ENCODE data around the gene LGI2. TPM values are rescaled to one million over a fixed set of nuclear protein-coding genes. Genes with fewer than 3 reads are reported as not detected.

LGI2 gene
- total RNA-seq, 1 donor from 2014 or later, result 1.6 TPM

GRCh38 chr4:25051534-25051933 lies 20.8 kb upstream of the LGI2 start:
- Histone ChIP-seq H3K27me3 (ENCODE audit: control insufficient read depth in 3 of 3, insufficient read depth in 3 of 3, low read length in 3 of 3) (no peaks in the 10 kb centered on the region), H3K4me3 (ENCODE audit: low read length in 3 of 3) (no peak overlapping the region), H3K27ac (ENCODE audit: low read depth, low read length) (no peak overlapping the region), H3K4me1 (ENCODE audit: control insufficient read depth in 3 of 3, insufficient read depth in 3 of 3, low read length in 3 of 3) (no peaks in the 10 kb centered on the region), H3K9me3 (ENCODE audit: control insufficient read depth in 3 of 3, low read length in 3 of 3) (no peaks in the 10 kb centered on the region), H3K36me3 (ENCODE audit: control insufficient read depth in 3 of 3, insufficient read depth in 3 of 3, low read length in 3 of 3) (no peaks in the 10 kb centered on the region), H3K9ac (ENCODE audit: low read depth in 1 of 3, low read length in 3 of 3) (no peak overlapping the region)

DNA sequence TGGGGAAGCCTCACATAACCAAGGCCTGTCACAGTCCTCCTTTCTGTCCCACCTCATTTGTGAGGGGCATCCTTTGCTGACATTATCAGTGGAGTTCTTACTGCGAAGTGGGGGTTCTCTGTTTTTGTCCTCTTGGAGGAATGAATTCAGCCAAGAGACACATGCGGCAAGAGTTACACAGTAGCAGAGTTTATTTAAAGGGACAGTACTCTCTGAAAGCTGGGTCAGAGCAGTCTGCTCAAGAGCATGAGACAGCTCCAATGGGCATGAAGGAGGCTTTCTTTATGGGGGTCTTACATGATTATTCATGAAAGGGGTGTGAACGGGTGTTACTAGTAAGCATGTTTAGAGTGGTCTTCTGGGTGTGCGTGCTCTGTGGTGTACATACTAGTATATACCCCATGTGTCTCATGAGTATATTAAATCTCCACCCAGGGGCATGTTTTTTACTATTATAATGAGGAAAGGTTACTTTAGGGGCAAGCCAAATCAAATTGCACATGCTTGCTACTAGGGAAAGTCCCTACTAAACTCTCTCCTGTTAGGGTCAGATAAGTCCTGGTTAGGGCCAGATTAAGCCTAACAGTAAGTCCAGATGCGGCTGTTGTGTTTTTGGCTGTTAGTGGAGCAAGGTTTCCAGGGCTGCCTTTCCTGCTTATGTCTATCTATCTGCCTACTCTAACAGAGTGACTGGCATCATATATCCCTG lies 19.8 kb upstream of the LGI2 start:
- no peaks in the 10 kb centered on the region for H3K9me3 ChIP-seq (ENCODE audit: control insufficient read depth in 3 of 3, low read length in 3 of 3)
- no peaks in the 10 kb centered on the region for H3K4me1 ChIP-seq (ENCODE audit: control insufficient read depth in 3 of 3, insufficient read depth in 3 of 3, low read length in 3 of 3)
- no peak overlapping the region for H3K27ac ChIP-seq (ENCODE audit: low read depth, low read length)
- H3K27me3 ChIP-seq (ENCODE audit: control insufficient read depth in 3 of 3, insufficient read depth in 3 of 3, low read length in 3 of 3), result no peaks in the 10 kb centered on the region
- no peak overlapping the region for H3K9ac ChIP-seq (ENCODE audit: low read depth in 1 of 3, low read length in 3 of 3)
- H3K4me3 ChIP-seq (ENCODE audit: low read length in 3 of 3), result no peak overlapping the region
- H3K36me3 ChIP-seq (ENCODE audit: control insufficient read depth in 3 of 3, insufficient read depth in 3 of 3, low read length in 3 of 3), result no peaks in the 10 kb centered on the region

DNA sequence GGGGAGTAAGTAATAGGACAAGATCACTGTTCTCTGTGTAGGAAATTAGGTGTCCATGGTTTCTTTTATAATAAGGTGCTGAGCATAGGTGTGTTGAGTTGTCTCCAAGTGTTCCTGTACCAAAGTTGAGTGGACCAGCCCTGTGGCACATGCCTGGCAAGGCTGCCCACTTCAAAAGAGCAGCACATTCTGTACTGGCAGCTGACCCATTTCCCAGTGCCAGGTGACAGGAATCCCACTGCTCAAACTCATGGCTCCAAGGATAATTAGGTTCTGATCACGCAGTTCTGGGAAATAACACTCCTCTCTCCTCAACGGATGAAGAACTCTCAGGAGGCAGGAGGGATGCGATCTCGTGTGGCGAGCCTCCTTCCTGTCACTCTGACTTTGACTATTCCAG lies 12.8 kb upstream of the LGI2 start:
- H3K27me3 ChIP-seq (ENCODE audit: control insufficient read depth in 3 of 3, insufficient read depth in 3 of 3, low read length in 3 of 3), result peaks cover 2 to 5% (median 3%) of the 10 kb centered on the region in 3 donors
- H3K9me3 ChIP-seq (ENCODE audit: control insufficient read depth in 3 of 3, low read length in 3 of 3), result no peaks in the 10 kb centered on the region
- no peaks in the 10 kb centered on the region for H3K4me1 ChIP-seq (ENCODE audit: control insufficient read depth in 3 of 3, insufficient read depth in 3 of 3, low read length in 3 of 3)
- no peak overlapping the region for H3K4me3 ChIP-seq (ENCODE audit: low read length in 3 of 3)
- H3K9ac ChIP-seq (ENCODE audit: low read depth in 1 of 3, low read length in 3 of 3), result no peak overlapping the region
- no peaks in the 10 kb centered on the region for H3K36me3 ChIP-seq (ENCODE audit: control insufficient read depth in 3 of 3, insufficient read depth in 3 of 3, low read length in 3 of 3)
- H3K27ac ChIP-seq (ENCODE audit: low read depth, low read length), result no peak overlapping the region

- H3K36me3 ChIP-seq (ENCODE audit: control insufficient read depth in 3 of 3, insufficient read depth in 3 of 3, low read length in 3 of 3), result no peaks in the 10 kb centered on the region
- peaks cover 5 to 12% (median 5%) of the 10 kb centered on the region in 3 donors for H3K4me1 ChIP-seq (ENCODE audit: control insufficient read depth in 3 of 3, insufficient read depth in 3 of 3, low read length in 3 of 3)
- H3K9ac ChIP-seq (ENCODE audit: low read depth in 1 of 3, low read length in 3 of 3), result no peak overlapping the region
- H3K4me3 ChIP-seq (ENCODE audit: low read length in 3 of 3), result no peak overlapping the region
- H3K9me3 ChIP-seq (ENCODE audit: control insufficient read depth in 3 of 3, low read length in 3 of 3), result no peaks in the 10 kb centered on the region
- no peak overlapping the region for H3K27ac ChIP-seq (ENCODE audit: low read depth, low read length)
- H3K27me3 ChIP-seq (ENCODE audit: control insufficient read depth in 3 of 3, insufficient read depth in 3 of 3, low read length in 3 of 3), result peaks cover 13 to 35% (median 27%) of the 10 kb centered on the region in 3 donors
These were observed 2.8 kb upstream of the LGI2 start for GRCh38 chr4:25033526-25033925.

GRCh38 chr4:25032126-25032525 lies 1.4 kb upstream of the LGI2 start:
- no peak overlapping the region for H3K4me3 ChIP-seq (ENCODE audit: low read length in 3 of 3)
- no peaks in the 10 kb centered on the region for H3K9me3 ChIP-seq (ENCODE audit: control insufficient read depth in 3 of 3, low read length in 3 of 3)
- H3K27me3 ChIP-seq (ENCODE audit: control insufficient read depth in 3 of 3, insufficient read depth in 3 of 3, low read length in 3 of 3), result peaks cover 14 to 39% (median 31%) of the 10 kb centered on the region in 3 donors
- no peaks in the 10 kb centered on the region for H3K36me3 ChIP-seq (ENCODE audit: control insufficient read depth in 3 of 3, insufficient read depth in 3 of 3, low read length in 3 of 3)
- no peak overlapping the region for H3K9ac ChIP-seq (ENCODE audit: low read depth in 1 of 3, low read length in 3 of 3)
- H3K27ac ChIP-seq (ENCODE audit: low read depth, low read length), result no peak overlapping the region
- H3K4me1 ChIP-seq (ENCODE audit: control insufficient read depth in 3 of 3, insufficient read depth in 3 of 3, low read length in 3 of 3), result peaks cover 5 to 12% (median 5%) of the 10 kb centered on the region in 3 donors

GRCh38 chr4:25031077-25031621 lies 403 bp upstream of the LGI2 start:
- H3K27ac ChIP-seq (ENCODE audit: low read depth, low read length), result no peak overlapping the region
- no peak overlapping the region for H3K9ac ChIP-seq (ENCODE audit: low read depth in 1 of 3, low read length in 3 of 3)
- H3K4me3 ChIP-seq (ENCODE audit: low read length in 3 of 3), result peak overlapping the region; percentile 49 to 56 (median 54)
- no peaks in the 10 kb centered on the region for H3K36me3 ChIP-seq (ENCODE audit: control insufficient read depth in 3 of 3, insufficient read depth in 3 of 3, low read length in 3 of 3)
- no peaks in the 10 kb centered on the region for H3K9me3 ChIP-seq (ENCODE audit: control insufficient read depth in 3 of 3, low read length in 3 of 3)
- peaks cover 17 to 39% (median 31%) of the 10 kb centered on the region in 3 donors for H3K27me3 ChIP-seq (ENCODE audit: control insufficient read depth in 3 of 3, insufficient read depth in 3 of 3, low read length in 3 of 3)
- peaks cover 5 to 12% (median 5%) of the 10 kb centered on the region in 3 donors for H3K4me1 ChIP-seq (ENCODE audit: control insufficient read depth in 3 of 3, insufficient read depth in 3 of 3, low read length in 3 of 3)

DNA sequence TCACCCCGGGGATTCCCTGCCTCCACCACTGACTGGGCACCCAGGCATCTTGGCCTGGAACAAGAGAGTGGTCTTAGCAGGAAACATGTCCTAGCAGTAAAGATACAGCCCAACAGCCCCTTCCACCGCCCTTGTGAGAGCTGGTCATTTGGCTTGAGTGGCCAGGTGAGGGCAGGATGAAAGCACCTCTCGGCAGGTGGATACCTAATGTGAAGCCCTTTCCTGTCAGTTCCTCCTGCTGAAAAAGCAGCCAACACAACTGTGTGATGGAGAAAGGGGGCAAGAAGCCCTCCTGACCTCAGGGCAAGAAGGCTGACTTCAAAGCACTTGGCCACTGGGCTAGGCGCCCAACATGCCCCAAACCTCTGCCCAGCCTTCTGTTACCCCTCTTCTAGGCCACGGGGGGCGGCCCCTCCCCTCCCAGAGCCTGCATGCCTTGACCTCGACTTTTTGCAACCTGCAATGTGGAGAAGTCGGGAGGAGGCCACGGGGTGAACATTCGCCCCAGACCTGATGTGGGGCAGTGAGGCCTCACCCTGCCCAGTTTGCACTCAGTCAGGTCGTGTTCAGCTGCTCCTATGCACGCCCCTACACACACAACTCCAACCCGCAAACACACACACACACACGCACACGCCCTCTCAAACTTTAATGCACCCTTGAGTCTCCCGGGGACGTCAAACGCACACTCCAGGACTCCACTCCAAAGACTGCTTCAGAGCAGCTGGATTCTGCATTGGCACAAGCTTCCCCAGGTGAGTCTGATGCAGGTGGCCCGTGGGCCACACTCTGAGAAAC lies 1.1 kb downstream of the LGI2 start:
- Histone ChIP-seq H3K4me3 (ENCODE audit: low read length in 3 of 3) (peak overlapping the region; percentile 28 to 45 (median 30)), H3K9me3 (ENCODE audit: control insufficient read depth in 3 of 3, low read length in 3 of 3) (no peaks in the 10 kb centered on the region), H3K27me3 (ENCODE audit: control insufficient read depth in 3 of 3, insufficient read depth in 3 of 3, low read length in 3 of 3) (peaks cover 17 to 39% (median 31%) of the 10 kb centered on the region in 3 donors), H3K27ac (ENCODE audit: low read depth, low read length) (no peak overlapping the region), H3K9ac (ENCODE audit: low read depth in 1 of 3, low read length in 3 of 3) (no peak overlapping the region), H3K4me1 (ENCODE audit: control insufficient read depth in 3 of 3, insufficient read depth in 3 of 3, low read length in 3 of 3) (peaks cover 5 to 12% (median 5%) of the 10 kb centered on the region in 3 donors), H3K36me3 (ENCODE audit: control insufficient read depth in 3 of 3, insufficient read depth in 3 of 3, low read length in 3 of 3) (no peaks in the 10 kb centered on the region)

DNA sequence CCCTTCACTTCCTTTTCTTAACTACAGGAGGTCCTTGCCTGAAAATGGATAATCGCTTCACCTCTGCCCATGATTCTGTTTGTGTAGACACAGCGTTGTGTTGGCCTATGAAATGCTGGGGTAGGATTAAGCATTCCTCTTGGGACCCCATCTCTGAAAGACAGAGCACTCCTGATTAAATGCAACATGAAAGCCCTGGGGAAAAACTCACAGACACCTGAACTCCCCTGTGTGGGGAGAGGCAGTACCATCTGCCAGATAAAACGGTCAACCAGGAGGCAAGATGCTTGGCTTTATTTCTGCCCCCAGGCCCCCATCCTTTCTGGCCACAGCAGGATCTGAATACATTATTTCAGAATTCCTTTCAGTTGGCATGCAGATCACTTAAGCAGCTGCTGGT lies 1.9 kb downstream of the LGI2 start:
- Histone ChIP-seq H3K4me3 (ENCODE audit: low read length in 3 of 3) (no peak overlapping the region), H3K4me1 (ENCODE audit: control insufficient read depth in 3 of 3, insufficient read depth in 3 of 3, low read length in 3 of 3) (peaks cover 5 to 12% (median 5%) of the 10 kb centered on the region in 3 donors), H3K9ac (ENCODE audit: low read depth in 1 of 3, low read length in 3 of 3) (no peak overlapping the region), H3K9me3 (ENCODE audit: control insufficient read depth in 3 of 3, low read length in 3 of 3) (no peaks in the 10 kb centered on the region), H3K27me3 (ENCODE audit: control insufficient read depth in 3 of 3, insufficient read depth in 3 of 3, low read length in 3 of 3) (peaks cover 17 to 39% (median 31%) of the 10 kb centered on the region in 3 donors), H3K36me3 (ENCODE audit: control insufficient read depth in 3 of 3, insufficient read depth in 3 of 3, low read length in 3 of 3) (no peaks in the 10 kb centered on the region), H3K27ac (ENCODE audit: low read depth, low read length) (no peak overlapping the region)

DNA sequence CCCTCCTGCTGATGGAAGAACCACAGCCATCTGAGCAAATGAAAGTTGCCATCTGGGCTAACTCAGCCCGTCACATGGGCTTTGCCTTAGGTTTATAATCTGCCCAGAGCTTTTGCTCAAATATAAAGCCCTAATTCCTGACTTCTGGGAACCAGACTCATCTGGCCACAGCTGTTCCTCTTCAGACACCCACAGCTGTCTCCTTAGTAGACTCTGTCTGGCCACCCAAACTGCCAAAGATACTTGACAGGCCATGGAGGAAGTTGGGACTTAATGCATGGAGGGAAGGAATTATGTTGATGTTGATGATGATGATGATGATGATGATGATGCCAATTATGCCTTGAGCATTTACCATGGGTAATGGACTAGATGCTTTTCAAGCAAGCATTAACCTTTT lies 8.0 kb downstream of the LGI2 start:
- Histone ChIP-seq H3K9ac (ENCODE audit: low read depth in 1 of 3, low read length in 3 of 3) (no peak overlapping the region), H3K9me3 (ENCODE audit: control insufficient read depth in 3 of 3, low read length in 3 of 3) (no peaks in the 10 kb centered on the region)

DNA sequence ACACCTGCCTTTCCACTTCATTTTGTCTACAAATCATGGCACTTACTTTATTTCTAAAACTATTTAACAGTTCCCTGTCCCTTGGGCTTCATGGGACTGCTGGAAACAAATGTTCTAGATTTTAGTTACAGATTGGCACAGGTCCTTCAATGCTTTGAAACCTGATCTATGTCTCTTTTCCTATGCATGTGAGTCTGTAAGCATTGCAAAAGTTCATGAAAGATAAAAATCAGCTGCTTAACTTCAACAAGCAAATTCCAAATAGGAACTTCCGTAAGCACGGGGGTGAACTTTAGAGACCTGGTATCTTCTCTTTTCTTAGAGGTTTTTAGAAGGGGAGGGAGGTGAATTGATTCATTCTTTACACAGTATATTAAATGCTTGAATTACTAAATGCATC lies 9.5 kb downstream of the LGI2 start:
- Histone ChIP-seq H3K4me3 (ENCODE audit: low read length in 3 of 3) (no peak overlapping the region), H3K9ac (ENCODE audit: low read depth in 1 of 3, low read length in 3 of 3) (no peak overlapping the region), H3K27me3 (ENCODE audit: control insufficient read depth in 3 of 3, insufficient read depth in 3 of 3, low read length in 3 of 3) (peaks cover 0 to 6% (median 0%) of the 10 kb centered on the region in 3 donors), H3K36me3 (ENCODE audit: control insufficient read depth in 3 of 3, insufficient read depth in 3 of 3, low read length in 3 of 3) (no peaks in the 10 kb centered on the region), H3K4me1 (ENCODE audit: control insufficient read depth in 3 of 3, insufficient read depth in 3 of 3, low read length in 3 of 3) (no peaks in the 10 kb centered on the region), H3K27ac (ENCODE audit: low read depth, low read length) (no peak overlapping the region), H3K9me3 (ENCODE audit: control insufficient read depth in 3 of 3, low read length in 3 of 3) (no peaks in the 10 kb centered on the region)

More for the DNA sequence above, 8.0 kb downstream of the LGI2 start:
- H3K4me1 ChIP-seq (ENCODE audit: control insufficient read depth in 3 of 3, insufficient read depth in 3 of 3, low read length in 3 of 3), result no peaks in the 10 kb centered on the region
- no peak overlapping the region for H3K4me3 ChIP-seq (ENCODE audit: low read length in 3 of 3)
- H3K27ac ChIP-seq (ENCODE audit: low read depth, low read length), result no peak overlapping the region
- H3K36me3 ChIP-seq (ENCODE audit: control insufficient read depth in 3 of 3, insufficient read depth in 3 of 3, low read length in 3 of 3), result no peaks in the 10 kb centered on the region
- peaks cover 0 to 8% (median 3%) of the 10 kb centered on the region in 3 donors for H3K27me3 ChIP-seq (ENCODE audit: control insufficient read depth in 3 of 3, insufficient read depth in 3 of 3, low read length in 3 of 3)

Measured in skeletal muscle tissue (tissue), 4 donors.